ENCODE results near the gene DIS3L2.

- TF ChIP-seq POLR2A (IDR thresholded peaks at IDR 0.05; ENCODE audit: low read length) (no peak), GATA1 (IDR thresholded peaks at IDR 0.05; ENCODE audit: low read depth, low read length) (no peak)
Measured at GRCh38 chr2:232207174-232207573, 245.7 kb downstream of the DIS3L2 start.

Measured in erythroblast (primary cell).